OCI-LY7 (cell line): ENCODE data around the gene PPP2R2B. TPM values are rescaled to one million over a fixed set of nuclear protein-coding genes. Genes with fewer than 3 reads are reported as not detected.

Source experiments
- BruUV-seq: library from RNA; stranded (reverse); fragments of 400-500 nt; replicated peaks from 2 replicates; lab custom pipeline; 2021; lab: Mats Ljungman, UMichigan
- CTCF ChIA-PET: fragments of 300-600 bp; sonication (Branson Sonifier 250); formaldehyde crosslinking; loops from one replicate; lab custom pipeline; 2022; ENCODE audit warnings: antibody characterized with exemption; ENCODE audit not compliant: unreplicated experiment; lab: Charles Lee
- POLR2A ChIA-PET: fragments of 300-600 bp; sonication (Branson Sonifier 250); formaldehyde crosslinking; loops from one replicate; lab custom pipeline; 2022; ENCODE audit warnings: antibody characterized with exemption; lab: Charles Lee
- DNase-seq: peaks from one replicate; pipeline ENCODE4 v3.0.0-alpha.2; 2015; ENCODE audit warnings: low spot score
- H2AFZ ChIP-seq: fragments of 200-600 bp; sonication (generic), shearing (Covaris generic); 2 replicates; pipeline ENCODE4 v1.6.1; 2014; ENCODE audit warnings: mild to moderate bottlenecking, antibody characterized with exemption, low read length, moderate library complexity
- H3K27ac ChIP-seq: fragments of 200-600 bp; sonication (generic); 2 replicates; pipeline ENCODE4 v1.5.1; 2014; ENCODE audit warnings: mixed run types, low read depth, mild to moderate bottlenecking, moderate library complexity, low read length, inconsistent platforms; ENCODE audit not compliant: poor library complexity, severe bottlenecking
- H3K36me3 ChIP-seq: fragments of 200-600 bp; sonication (generic); 2 replicates; pipeline ENCODE4 v1.6.1; 2014; ENCODE audit warnings: mild to moderate bottlenecking, antibody characterized with exemption, low read length, moderate library complexity, mixed read lengths; ENCODE audit not compliant: insufficient read depth
- H3K4me1 ChIP-seq: fragments of 200-600 bp; sonication (generic); 2 replicates; pipeline ENCODE4 v1.5.1; 2014; ENCODE audit warnings: mild to moderate bottlenecking, low read length; ENCODE audit not compliant: insufficient read depth, poor library complexity, severe bottlenecking
- H3K4me2 ChIP-seq: fragments of 200-600 bp; sonication (generic); 2 replicates; pipeline ENCODE4 v1.6.1; 2014; ENCODE audit warnings: mild to moderate bottlenecking, low read length
- H3K4me3 ChIP-seq: fragments of 200-600 bp; sonication (generic); 2 replicates; pipeline ENCODE4 v1.5.1; 2014; ENCODE audit warnings: mild to moderate bottlenecking, low read depth, low read length; ENCODE audit not compliant: poor library complexity, severe bottlenecking
- H3K79me2 ChIP-seq: fragments of 200-600 bp; sonication (generic); 2 replicates; pipeline ENCODE4 v1.6.1; 2016; ENCODE audit warnings: low read depth, mild to moderate bottlenecking, low read length, moderate library complexity, mixed read lengths; ENCODE audit not compliant: insufficient read depth
- H3K9me2 ChIP-seq: fragments of 200-600 bp; sonication (generic); 2 replicates; pipeline ENCODE4 v1.6.1; 2016; ENCODE audit warnings: mild to moderate bottlenecking, low read length, mixed read lengths; ENCODE audit not compliant: insufficient read depth
- H3K9me3 ChIP-seq: fragments of 200-600 bp; sonication (generic); 2 replicates; pipeline ENCODE4 v1.6.1; 2014; ENCODE audit warnings: mild to moderate bottlenecking, mixed run types, low read length, mixed read lengths
- H4K20me1 ChIP-seq: fragments of 200-600 bp; sonication (generic); 2 replicates; pipeline ENCODE4 v1.6.1; 2014; ENCODE audit warnings: mild to moderate bottlenecking, antibody characterized with exemption, low read length, moderate library complexity, mixed read lengths; ENCODE audit not compliant: insufficient read depth
- EZH2phosphoT487 ChIP-seq: fragments of 200-600 bp; sonication (generic); IDR thresholded peaks from 2 replicates; pipeline ENCODE4 v1.6.1; 2018; ENCODE audit warnings: low read depth, borderline replicate concordance, mild to moderate bottlenecking, mixed run types, antibody characterized with exemption, low read length, moderate library complexity, mixed read lengths
- intact Hi-C: fragments of 100-400 bp; cut with micrococcal nuclease; formaldehyde crosslinking; loops from one replicate; pipeline ENCODE4 v1.10.0; 2022; ENCODE audit not compliant: unreplicated experiment
- total RNA-seq, 2 experiments: library from RNA; depleted of rRNA in 1 of 2; stranded (reverse); fragments of >200 nt in 1 of 2; shearing (Covaris generic) in 1 of 2; gene quantifications; 2 replicates each; pipeline ENCODE4 v1.2.3, GENCODE V29; 2014 to 2022
- TF ChIP-seq, protein P1 (sequence below): fragments of 200-600 bp; sonication (generic); conservative IDR thresholded peaks from 2 replicates; pipeline ENCODE4 v1.5.1; 2014; ENCODE audit warnings: mild to moderate bottlenecking, antibody characterized with exemption, low read length, moderate library complexity, mixed read lengths

The PPP2R2B gene
- total RNA-seq, 2 experiments from 2014 or later: not detected

DNA sequence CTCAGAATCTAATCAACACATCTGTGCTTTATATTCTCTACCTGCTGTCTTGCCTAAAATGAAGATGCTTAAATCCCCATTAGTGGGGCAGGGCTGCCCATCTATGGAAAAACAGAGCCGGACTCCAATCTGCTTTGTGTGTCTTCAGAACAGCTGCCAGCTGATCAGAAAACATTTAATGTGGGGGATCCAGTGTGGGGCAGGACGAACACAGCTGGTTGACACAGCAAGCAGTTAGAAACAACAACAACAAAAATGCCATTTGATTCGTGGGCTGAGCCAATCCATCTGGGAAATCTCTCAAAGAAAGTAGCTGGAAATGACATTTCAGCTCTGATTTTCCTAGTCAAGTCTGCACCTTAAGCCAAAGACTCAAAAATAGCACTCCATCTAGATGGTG, 99.8 kb downstream of the PPP2R2B start:
- no peaks in the 10 kb centered on the region for H3K9me3 ChIP-seq
- no peak overlapping the region for H3K27ac ChIP-seq
- H3K4me2 ChIP-seq: no peak overlapping the region
- POLR2A ChIA-PET: no interaction called here
- BruUV-seq: no TSS peak
- no peaks in the 10 kb centered on the region for H3K79me2 ChIP-seq
- TF ChIP-seq, protein P1, sequence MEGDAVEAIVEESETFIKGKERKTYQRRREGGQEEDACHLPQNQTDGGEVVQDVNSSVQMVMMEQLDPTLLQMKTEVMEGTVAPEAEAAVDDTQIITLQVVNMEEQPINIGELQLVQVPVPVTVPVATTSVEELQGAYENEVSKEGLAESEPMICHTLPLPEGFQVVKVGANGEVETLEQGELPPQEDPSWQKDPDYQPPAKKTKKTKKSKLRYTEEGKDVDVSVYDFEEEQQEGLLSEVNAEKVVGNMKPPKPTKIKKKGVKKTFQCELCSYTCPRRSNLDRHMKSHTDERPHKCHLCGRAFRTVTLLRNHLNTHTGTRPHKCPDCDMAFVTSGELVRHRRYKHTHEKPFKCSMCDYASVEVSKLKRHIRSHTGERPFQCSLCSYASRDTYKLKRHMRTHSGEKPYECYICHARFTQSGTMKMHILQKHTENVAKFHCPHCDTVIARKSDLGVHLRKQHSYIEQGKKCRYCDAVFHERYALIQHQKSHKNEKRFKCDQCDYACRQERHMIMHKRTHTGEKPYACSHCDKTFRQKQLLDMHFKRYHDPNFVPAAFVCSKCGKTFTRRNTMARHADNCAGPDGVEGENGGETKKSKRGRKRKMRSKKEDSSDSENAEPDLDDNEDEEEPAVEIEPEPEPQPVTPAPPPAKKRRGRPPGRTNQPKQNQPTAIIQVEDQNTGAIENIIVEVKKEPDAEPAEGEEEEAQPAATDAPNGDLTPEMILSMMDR: no peak
- TF ChIP-seq EZH2phosphoT487: no peak
- H2AFZ ChIP-seq: no peak overlapping the region
- no peaks in the 10 kb centered on the region for H4K20me1 ChIP-seq
- DNase-seq: no peak
- H3K36me3 ChIP-seq: no peaks in the 10 kb centered on the region
- intact Hi-C loops: no loop called here
- no peaks in the 10 kb centered on the region for H3K4me1 ChIP-seq
- CTCF ChIA-PET: no interaction called here
- H3K4me3 ChIP-seq: no peak overlapping the region
- H3K9me2 ChIP-seq: no peaks in the 10 kb centered on the region

GRCh38 chr5:146778261-146778660, 100.3 kb downstream of the PPP2R2B start:
- intact Hi-C loops: no loop called here
- Histone ChIP-seq H2AFZ (no peak overlapping the region), H3K36me3 (no peaks in the 10 kb centered on the region), H3K4me3 (no peak overlapping the region), H4K20me1 (no peaks in the 10 kb centered on the region), H3K9me3 (no peaks in the 10 kb centered on the region), H3K4me1 (no peaks in the 10 kb centered on the region), H3K27ac (no peak overlapping the region), H3K4me2 (no peak overlapping the region), H3K79me2 (no peaks in the 10 kb centered on the region), H3K9me2 (no peaks in the 10 kb centered on the region)
- CTCF ChIA-PET: no interaction called here
- BruUV-seq: no TSS peak
- DNase-seq: no peak
- TF ChIP-seq, protein P1: no peak
- no peak for TF ChIP-seq EZH2phosphoT487
- POLR2A ChIA-PET: interaction anchor here (0.7 kb wide), 1 partner anchor 15 kb away, joined by 3 read pairs; no protein-coding TSS in a partner anchor

DNA sequence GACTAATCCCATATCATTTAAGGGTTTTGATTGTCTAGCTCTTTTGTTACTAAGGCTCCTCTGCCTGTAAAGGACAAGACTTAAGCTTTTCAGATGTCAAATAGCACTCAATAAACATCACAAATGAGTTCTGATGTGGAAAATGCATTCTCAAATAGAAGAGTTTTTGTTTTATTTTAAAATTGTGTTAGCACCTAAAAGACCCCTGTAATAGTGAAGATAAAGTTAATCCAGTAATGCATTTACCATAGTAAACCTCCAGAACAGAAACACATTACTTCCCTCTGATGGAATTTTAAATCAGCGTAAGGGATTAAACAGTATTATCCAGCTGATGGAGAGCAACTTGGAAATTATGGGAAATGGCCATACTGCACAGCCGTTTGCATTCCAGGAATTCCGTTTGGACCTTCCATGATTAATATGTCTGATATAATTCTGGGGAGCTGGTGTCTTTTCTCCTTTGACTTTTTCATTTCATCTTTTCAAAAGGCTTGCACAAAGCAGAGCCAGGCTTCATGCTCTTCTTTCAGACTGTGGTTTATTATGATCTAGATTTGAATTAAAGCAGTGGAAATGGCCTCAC, 105.6 kb downstream of the PPP2R2B start:
- no peaks in the 10 kb centered on the region for H3K79me2 ChIP-seq
- H3K36me3 ChIP-seq: no peaks in the 10 kb centered on the region
- TF ChIP-seq, protein P1: no peak
- no peak for TF ChIP-seq EZH2phosphoT487
- no TSS peak for BruUV-seq
- no peak overlapping the region for H3K27ac ChIP-seq
- intact Hi-C loops: no loop called here
- H3K4me3 ChIP-seq: no peak overlapping the region
- no peaks in the 10 kb centered on the region for H3K4me1 ChIP-seq
- H3K4me2 ChIP-seq: no peak overlapping the region
- no peak for DNase-seq
- ChIA-PET POLR2A (no interaction called here), CTCF (no interaction called here)
- H4K20me1 ChIP-seq: no peaks in the 10 kb centered on the region
- H2AFZ ChIP-seq: no peak overlapping the region
- no peaks in the 10 kb centered on the region for H3K9me3 ChIP-seq
- no peaks in the 10 kb centered on the region for H3K9me2 ChIP-seq
